Mammary epithelial cell (primary cell): ENCODE measurements around the gene MARK2.

Experiments
- CTCF ChIP-seq, 2 donors: IDR thresholded peaks in 1 of 2; conservative IDR thresholded peaks in 1 of 2; 2 replicates each; pipeline ENCODE4 v1.5.1; 2011 to 2012; ENCODE audit warnings: inconsistent platforms in 2 of 2, low read length in 2 of 2, mild to moderate bottlenecking in 2 of 2, control low read depth in 1 of 2, low read depth in 1 of 2; ENCODE audit not compliant: insufficient read depth in 1 of 2; ENCODE audit errors: extremely low read depth in 1 of 2
- EZH2 ChIP-seq: IDR thresholded peaks from 2 replicates; pipeline ENCODE4 v1.6.1; 2012; ENCODE audit warnings: low read length, inconsistent platforms, borderline replicate concordance

GRCh38 chr11:63813035-63813562, 25.8 kb upstream of the MARK2 start, which contains the start of gene SPINDOC:
- TF ChIP-seq CTCF (conservative IDR thresholded peaks at IDR 0.05 in 1 of 2, IDR thresholded peaks at IDR 0.05 in 1 of 2; ENCODE audit: extremely low read depth in 1 of 2, insufficient read depth in 1 of 2, low read depth in 1 of 2, low read length in 2 of 2) = no peak
- no peak for TF ChIP-seq EZH2
